Fibroblast of skin of right quadriceps (primary cell): ENCODE measurements around the gene ALDH1A2.
"Not testable (repeated sequence)": the region's sequence is repeated elsewhere in the genome, so short reads cannot be mapped to it uniquely, and the experiment has no call there.

Experiments used
- DNase-seq: peaks from one replicate; pipeline ENCODE4 v3.0.0-alpha.2; 2013

Gene ALDH1A2

DNA sequence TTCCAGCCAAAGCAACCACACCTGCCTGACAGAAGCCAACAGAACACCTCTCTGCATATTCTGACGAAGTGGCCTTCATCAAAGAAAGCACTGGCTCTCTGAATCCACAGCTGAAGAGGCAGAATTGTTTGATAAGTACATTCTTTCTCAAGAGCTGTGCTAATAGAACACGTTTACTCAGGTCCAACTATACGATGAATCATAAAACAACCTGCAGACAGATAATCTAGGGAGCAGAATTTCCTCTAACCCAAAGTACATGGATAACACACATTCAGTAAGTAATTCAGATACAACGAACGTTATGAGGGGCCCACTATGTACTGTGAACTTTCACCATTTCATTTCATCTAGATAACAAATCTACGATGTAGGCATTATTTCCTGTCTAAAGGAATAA lies 25.4 kb downstream of the ALDH1A2 start:
- DNase-seq = no peak

GRCh38 chr15:58039079-58040035 lies 26.2 kb downstream of the ALDH1A2 start:
- DNase-seq = no peak

DNA sequence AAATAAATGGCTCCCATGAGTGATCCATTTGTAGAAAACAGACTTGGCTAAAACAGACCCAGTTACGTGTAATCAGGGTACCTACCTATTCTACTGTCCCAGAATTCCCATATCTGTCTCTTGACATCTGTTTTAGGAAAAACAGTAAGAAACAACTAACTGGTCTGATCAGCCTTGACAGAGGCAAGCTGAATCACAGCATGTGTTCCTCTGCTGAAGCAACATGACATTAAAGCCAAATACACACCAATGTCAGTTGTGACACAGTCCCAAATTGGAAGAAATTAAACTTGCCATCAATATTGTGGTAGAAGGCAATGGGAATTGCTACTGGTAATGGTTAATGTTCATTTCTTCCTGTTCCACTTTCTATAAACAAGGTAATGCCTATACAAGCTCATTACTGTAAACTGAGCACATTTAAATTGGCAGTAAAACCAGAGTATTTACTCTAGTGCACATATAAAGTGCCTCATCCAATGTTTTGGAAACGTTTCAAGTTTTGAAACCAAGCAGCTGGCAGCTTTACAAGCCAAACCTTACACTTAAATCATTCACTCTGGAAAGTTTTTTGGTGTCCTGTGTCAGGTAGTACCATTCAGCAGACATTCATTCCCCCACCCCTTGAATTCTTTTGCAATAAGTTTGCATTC lies 27.0 kb downstream of the ALDH1A2 start:
- DNase-seq = peak; percentile 75

- no peak for DNase-seq
Observed at GRCh38 chr15:58037723-58038301, 27.7 kb downstream of the ALDH1A2 start.

DNA sequence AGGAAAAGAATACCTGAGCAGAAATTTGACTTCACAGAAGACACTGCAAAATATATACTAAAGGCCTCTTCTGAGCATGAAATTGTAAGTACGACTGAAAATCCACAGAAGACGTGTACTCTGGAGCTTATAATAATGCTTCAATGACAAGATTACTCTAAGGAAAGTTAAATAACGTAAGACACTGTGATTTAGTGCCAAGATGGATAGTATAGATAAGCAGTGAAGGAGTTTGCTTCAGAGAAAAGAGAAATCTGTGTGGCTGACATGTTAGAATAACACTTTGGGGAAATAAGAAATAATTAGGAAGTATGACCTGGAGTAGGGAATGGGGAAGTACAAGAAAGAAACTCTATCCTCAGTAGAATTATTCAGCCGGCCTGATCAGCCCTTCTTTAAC lies 28.9 kb downstream of the ALDH1A2 start:
- no peak for DNase-seq

GRCh38 chr15:58028392-58028791 lies 37.1 kb downstream of the ALDH1A2 start:
- not testable (repeated sequence) for DNase-seq

GRCh38 chr15:58026552-58026951 lies 39.0 kb downstream of the ALDH1A2 start:
- no peak for DNase-seq

DNA sequence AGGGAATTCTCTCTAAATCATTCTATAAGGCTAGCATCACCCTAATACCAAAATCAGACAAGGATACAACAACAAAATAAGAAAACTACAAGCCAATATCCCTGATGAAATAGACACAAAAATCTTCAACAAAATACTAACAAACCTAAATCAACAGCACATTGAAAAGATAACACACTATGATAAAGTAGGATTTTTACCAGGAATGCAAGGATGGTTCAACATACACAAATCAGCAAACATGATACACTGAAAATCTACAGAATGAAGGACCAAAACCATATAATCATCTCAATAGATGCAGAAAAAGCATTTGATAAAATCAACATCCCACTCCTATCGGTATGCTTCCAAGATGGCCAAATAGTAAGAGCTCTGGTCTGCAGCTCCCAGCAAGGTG lies 39.5 kb downstream of the ALDH1A2 start:
- no peak for DNase-seq

- DNase-seq = no peak
Observed at GRCh38 chr15:58021332-58022230, 43.9 kb downstream of the ALDH1A2 start.

- DNase-seq = peak; percentile 46
Observed at GRCh38 chr15:58019503-58020376, 45.8 kb downstream of the ALDH1A2 start.

- DNase-seq = no peak
Observed at GRCh38 chr15:58017869-58018268, 47.6 kb downstream of the ALDH1A2 start.

DNA sequence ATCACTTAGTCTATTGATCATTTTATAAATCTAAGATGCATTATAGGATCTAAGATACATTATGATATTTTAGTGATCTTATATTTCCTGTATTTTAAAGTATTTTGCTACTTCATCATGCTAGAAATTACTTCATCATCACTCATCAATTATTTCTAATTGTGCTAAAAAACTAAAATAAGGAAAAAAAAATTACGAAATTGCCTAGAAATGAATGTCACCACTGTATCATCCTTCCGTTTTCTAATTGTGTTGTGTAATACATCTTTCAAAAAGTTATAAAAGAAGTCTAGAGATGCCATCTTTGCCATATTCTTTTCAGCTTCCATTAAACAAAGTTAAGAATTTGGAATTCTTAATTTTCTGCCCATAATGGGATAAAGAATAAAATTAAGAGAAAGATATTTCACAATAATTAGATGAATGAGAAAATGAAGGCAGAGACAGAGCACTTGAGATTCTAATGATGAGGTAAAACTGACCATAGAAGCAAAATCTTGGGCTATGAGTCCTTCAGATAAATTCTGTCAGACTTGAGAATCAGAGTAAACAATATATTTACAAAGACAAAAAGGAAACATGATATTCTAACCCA lies 48.8 kb downstream of the ALDH1A2 start:
- DNase-seq = no peak

- peak; percentile 3 for DNase-seq
Observed at GRCh38 chr15:58015565-58015964, 49.9 kb downstream of the ALDH1A2 start.

DNA sequence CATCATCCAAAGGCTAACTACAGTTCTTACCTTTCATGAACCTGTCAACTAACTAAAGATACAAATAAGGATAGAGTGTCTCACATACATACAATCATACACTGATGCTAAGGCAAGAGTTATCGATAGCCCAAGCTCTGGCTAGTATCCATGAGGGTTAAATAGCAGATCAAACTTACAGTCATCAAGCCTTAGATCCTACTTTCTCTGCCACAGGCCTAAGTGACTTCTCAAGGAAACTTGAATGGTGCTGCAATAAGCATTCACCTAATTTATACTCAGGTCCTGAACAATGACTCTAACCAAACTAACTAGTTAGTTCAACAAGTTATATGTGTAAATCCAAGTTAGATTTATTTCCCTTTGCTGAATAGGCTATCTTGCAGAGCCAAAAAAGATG lies 51.0 kb downstream of the ALDH1A2 start:
- DNase-seq = no peak

- DNase-seq = no peak
Observed at GRCh38 chr15:58014040-58014439, 51.5 kb downstream of the ALDH1A2 start.

DNA sequence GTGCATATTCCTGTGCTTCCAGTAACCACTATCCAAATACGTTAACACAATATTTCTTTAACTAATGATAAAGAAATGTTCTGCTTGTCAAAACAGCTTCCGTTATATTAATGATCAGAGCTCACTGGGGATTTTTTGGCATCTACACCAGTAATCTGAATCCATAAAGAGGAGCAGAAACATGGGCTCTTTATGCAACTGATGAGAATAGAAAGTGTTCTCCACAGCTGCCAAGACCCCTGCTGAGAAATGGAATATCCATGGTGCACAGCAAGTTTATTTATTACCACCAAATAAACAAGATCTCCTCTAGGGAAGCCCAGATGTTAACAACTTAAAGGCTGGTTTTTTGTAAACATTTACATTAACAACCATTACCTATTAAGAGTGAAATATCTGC lies 54.5 kb downstream of the ALDH1A2 start:
- peak; percentile 3 for DNase-seq

DNA sequence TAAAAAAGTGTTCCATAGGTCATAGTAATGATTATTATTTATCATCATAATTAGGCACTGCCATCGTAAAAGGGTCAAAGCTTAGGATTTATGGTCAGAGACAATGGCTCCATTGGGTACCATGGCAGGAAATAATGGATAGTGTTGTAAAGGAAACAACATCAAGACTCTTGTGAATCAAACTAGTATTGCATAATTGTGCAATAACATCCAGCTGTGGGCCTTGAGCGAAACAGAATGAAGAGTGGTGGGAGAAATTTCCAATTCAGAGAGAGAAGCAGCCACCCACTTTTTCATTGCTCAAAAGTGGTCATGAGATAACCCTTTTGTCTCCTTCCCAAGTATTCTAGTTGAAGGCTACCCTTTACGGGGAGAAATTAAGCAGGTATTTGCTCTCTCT lies 61.7 kb downstream of the ALDH1A2 start:
- no peak for DNase-seq

GRCh38 chr15:58002338-58003126 lies 63.0 kb downstream of the ALDH1A2 start:
- no peak for DNase-seq

- DNase-seq = not testable (repeated sequence)
Observed at GRCh38 chr15:57999699-58000098, 65.8 kb downstream of the ALDH1A2 start.

GRCh38 chr15:57996561-57996960 lies 69.0 kb downstream of the ALDH1A2 start:
- DNase-seq = no peak
